ENCODE data around the gene UEVLD.

UEVLD gene

GRCh38 chr11:18548001-18548400 lies 40.5 kb downstream of the UEVLD start:
- no peak for FAIRE-seq
- DNase-seq (ENCODE audit: insufficient read length, low spot score) = no peak
- no peak for TF ChIP-seq CTCF (IDR thresholded peaks at IDR 0.05; ENCODE audit: insufficient read depth, missing control alignments)

DNA sequence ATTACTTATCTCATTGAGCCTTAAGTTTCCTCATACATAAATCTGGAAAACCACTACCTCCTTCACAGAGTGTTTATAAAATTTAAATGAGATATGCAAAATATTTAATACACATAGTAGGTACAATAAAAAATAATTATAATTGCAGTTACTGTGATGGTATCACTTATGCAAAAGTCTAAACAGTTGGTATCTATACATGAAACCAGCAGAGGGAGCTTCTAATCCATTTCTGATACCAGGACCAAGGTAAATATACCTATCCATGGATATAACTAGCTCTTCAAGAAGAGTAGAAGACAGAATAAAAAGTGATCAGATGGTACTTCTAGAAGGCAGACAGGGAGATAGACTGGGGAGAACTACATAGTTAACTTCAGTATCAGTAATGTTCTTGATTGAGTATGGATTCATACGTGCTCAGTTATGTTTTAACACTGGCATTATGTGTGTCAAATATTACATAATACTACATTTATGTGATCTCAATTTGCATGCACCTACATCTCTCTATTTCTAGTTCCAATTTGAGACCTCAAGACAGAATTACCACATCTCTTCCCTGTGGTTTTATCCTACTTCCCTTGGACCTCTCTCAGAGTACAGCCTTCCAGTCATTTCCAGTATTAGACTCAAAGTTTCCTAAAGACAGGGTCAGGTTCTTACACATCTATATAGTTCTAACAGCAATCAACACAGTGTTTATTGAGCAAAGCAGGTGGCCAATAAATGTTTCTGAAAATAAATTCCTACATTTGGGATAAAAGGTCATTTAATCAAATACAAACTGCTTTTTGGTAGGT lies 48.1 kb downstream of the UEVLD start:
- FAIRE-seq = peak; percentile 64
- peak; percentile 50 for TF ChIP-seq CTCF (IDR thresholded peaks at IDR 0.05; ENCODE audit: insufficient read depth, missing control alignments)
- no peak for DNase-seq (ENCODE audit: insufficient read length, low spot score)

- TF ChIP-seq CTCF (IDR thresholded peaks at IDR 0.05; ENCODE audit: insufficient read depth, missing control alignments) = no peak
- FAIRE-seq (no peak), DNase-seq (ENCODE audit: insufficient read length, low spot score) (no peak)
Observed at GRCh38 chr11:18536209-18536608, 52.3 kb downstream of the UEVLD start.

- DNase-seq (ENCODE audit: insufficient read length, low spot score) (no peak), FAIRE-seq (no peak)
- no peak for TF ChIP-seq CTCF (IDR thresholded peaks at IDR 0.05; ENCODE audit: insufficient read depth, missing control alignments)
Observed at GRCh38 chr11:18534245-18534644, 54.3 kb downstream of the UEVLD start.

- FAIRE-seq (no peak), DNase-seq (ENCODE audit: insufficient read length, low spot score) (no peak)
- TF ChIP-seq CTCF (IDR thresholded peaks at IDR 0.05; ENCODE audit: insufficient read depth, missing control alignments) = no peak
Observed at GRCh38 chr11:18533365-18533764, 55.2 kb downstream of the UEVLD start.

DNA sequence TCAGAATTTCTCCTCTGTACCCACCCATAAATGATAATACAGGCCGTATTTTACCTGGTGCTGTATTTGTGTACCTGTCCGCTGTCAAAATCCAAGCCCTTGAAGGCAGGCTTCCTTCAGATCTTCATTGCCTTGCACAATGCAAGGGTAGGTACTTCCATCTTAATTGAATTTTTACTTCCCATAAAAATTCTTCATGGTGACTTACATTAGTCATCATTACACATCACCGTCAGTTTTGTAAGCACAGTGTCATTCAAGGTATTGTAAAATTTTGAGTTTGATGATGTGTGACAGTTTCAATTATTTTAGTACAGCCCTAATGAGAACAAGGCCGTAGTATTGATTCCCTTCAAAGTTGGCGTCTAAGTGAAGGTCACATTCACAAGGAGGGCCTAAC lies 61.0 kb downstream of the UEVLD start:
- no peak for TF ChIP-seq CTCF (IDR thresholded peaks at IDR 0.05; ENCODE audit: insufficient read depth, missing control alignments)
- no peak for DNase-seq (ENCODE audit: insufficient read length, low spot score)
- no peak for FAIRE-seq

GRCh38 chr11:18526521-18527296 lies 61.8 kb downstream of the UEVLD start, which contains the start of gene TSG101:
TSS of gene TSG101 (minus strand) at chr11:18526942. CDS start at chr11:18526816, 126 bp downstream.
- TF ChIP-seq CTCF (IDR thresholded peaks at IDR 0.05; ENCODE audit: insufficient read depth, missing control alignments) = no peak
- peak; percentile 82 for DNase-seq (ENCODE audit: insufficient read length, low spot score)
- FAIRE-seq = no peak
